Fibroblast of skin of abdomen (primary cell): ENCODE data around the gene PRKAB1.

Source experiments
- DNase-seq: peaks from one replicate; pipeline ENCODE4 v3.0.0-alpha.2; 2013

PRKAB1 gene

GRCh38 chr12:119712721-119713120 is 44.8 kb downstream of the PRKAB1 start:
- DNase-seq: no peak

GRCh38 chr12:119713551-119714031 is 45.7 kb downstream of the PRKAB1 start:
- no peak for DNase-seq

- no peak for DNase-seq
Measured at GRCh38 chr12:119714614-119715267, 46.8 kb downstream of the PRKAB1 start.

GRCh38 chr12:119715268-119715620 is 47.3 kb downstream of the PRKAB1 start:
- DNase-seq: peak; percentile 34

GRCh38 chr12:119718141-119718540 is 50.2 kb downstream of the PRKAB1 start:
- no peak for DNase-seq

GRCh38 chr12:119720349-119720748 is 52.4 kb downstream of the PRKAB1 start:
- DNase-seq: no peak

GRCh38 chr12:119721306-119721705 is 53.4 kb downstream of the PRKAB1 start:
- no peak for DNase-seq

GRCh38 chr12:119725523-119725922 is 57.6 kb downstream of the PRKAB1 start:
- no peak for DNase-seq

- DNase-seq: no peak
Measured at GRCh38 chr12:119727600-119728443, 59.9 kb downstream of the PRKAB1 start.

- no peak for DNase-seq
Measured at GRCh38 chr12:119728444-119728745, 60.5 kb downstream of the PRKAB1 start.

- no peak for DNase-seq
Measured at GRCh38 chr12:119729871-119730270, 61.9 kb downstream of the PRKAB1 start.

- no peak for DNase-seq
Measured at GRCh38 chr12:119730381-119730780, 62.4 kb downstream of the PRKAB1 start.
